GM10847 (cell line): Measurements from ENCODE around the gene LUC7L3.

Experiments used
- POLR2A ChIP-seq: IDR thresholded peaks from 2 replicates; pipeline ENCODE4 v1.6.1; 2011; ENCODE audit not compliant: insufficient read length; ENCODE audit errors: extremely low read depth

The LUC7L3 gene

DNA sequence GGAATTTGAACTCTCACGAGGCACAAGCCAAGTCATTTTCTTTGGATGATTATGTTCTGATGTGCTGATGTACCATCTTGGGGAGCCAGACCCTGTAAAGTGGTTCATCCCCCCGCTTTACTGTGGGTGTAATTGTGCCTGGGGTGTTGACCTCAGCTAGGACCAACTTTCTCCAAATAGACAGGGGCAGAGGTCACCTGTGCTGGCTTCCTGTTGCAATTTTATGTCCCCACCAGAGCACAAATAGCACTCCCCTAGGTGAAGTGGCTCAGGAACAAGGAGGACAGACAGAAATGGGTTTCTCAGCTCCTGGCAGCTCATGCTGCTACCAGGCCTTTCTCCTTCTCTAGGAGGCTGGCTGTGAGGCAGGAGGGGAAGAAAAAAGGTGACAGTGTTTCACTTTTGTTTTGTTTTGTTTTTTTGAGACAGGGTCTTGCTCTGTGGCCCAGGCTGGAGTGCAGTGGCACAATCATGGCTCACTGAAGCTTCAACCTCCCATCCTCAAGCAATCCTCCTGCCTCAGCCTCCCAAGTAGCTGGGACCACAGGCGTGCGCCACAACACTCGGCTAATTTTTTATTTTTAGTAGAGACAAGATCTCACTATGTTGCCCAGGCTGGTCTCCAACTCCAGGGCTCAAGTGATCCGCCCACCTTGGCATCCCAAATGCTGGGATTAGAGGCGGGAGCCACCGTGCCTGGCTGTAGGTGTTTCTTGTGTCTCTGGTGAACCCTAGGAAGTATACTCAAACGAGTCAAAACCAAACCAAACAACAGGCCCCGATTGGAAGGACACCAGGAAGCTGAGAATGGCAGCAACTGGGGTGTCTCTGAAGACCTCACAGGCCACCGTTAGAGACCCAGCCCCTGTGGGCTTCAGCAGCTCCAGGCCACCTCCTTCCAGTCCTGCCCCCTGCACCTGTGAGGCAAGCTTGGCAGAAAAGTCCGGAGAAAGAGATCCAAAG is 83.5 kb downstream of the LUC7L3 start:
- TF ChIP-seq POLR2A: no peak

- TF ChIP-seq POLR2A: no peak
Measured at GRCh38 chr17:50803676-50804075, 84.3 kb downstream of the LUC7L3 start.

GRCh38 chr17:50805486-50805885 is 86.1 kb downstream of the LUC7L3 start:
- TF ChIP-seq POLR2A: no peak
